Measurements from ENCODE around the gene JAM2.

- TF ChIP-seq CTCF (IDR thresholded peaks at IDR 0.05) (no peak), POLR2A (IDR thresholded peaks at IDR 0.05) (no peak)
These were observed 21.2 kb downstream of the JAM2 start for GRCh38 chr21:25660233-25660632.
